Pulmonary artery endothelial cell (primary cell): ENCODE measurements around the gene SCGB2B2. TPM values are rescaled to one million over a fixed set of nuclear protein-coding genes. Genes with fewer than 3 reads are reported as not detected.
"Not testable (repeated sequence)": the region's sequence is repeated elsewhere in the genome, so short reads cannot be mapped to it uniquely, and the experiment has no call there.

ENCODE experiments used
- DNase-seq: peaks from one replicate; pipeline ENCODE4 v3.0.0-alpha.2; 2011; ENCODE audit warnings: low read depth, low spot score
- total RNA-seq: library from RNA; depleted of rRNA; stranded (reverse); fragments of >200 nt; gene quantifications from 2 replicates; pipeline ENCODE4 v1.2.3, GENCODE V29; 2014

SCGB2B2 gene, protein sequence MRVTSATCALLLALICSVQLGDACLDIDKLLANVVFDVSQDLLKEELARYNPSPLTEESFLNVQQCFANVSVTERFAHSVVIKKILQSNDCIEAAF
- total RNA-seq: not detected in 2 replicates

GRCh38 chr19:34676697-34677385, at the start of gene SCGB2B2:
TSS of gene SCGB2B2 (minus strand) at chr19:34677159. CDS start at chr19:34594563, 82,596 bp downstream.
- DNase-seq: peak; percentile 27

- no peak for DNase-seq
Observed at GRCh38 chr19:34725400-34725799, 48.4 kb upstream of the SCGB2B2 start.

GRCh38 chr19:34722353-34722752, 45.4 kb upstream of the SCGB2B2 start:
- no peak for DNase-seq

DNA sequence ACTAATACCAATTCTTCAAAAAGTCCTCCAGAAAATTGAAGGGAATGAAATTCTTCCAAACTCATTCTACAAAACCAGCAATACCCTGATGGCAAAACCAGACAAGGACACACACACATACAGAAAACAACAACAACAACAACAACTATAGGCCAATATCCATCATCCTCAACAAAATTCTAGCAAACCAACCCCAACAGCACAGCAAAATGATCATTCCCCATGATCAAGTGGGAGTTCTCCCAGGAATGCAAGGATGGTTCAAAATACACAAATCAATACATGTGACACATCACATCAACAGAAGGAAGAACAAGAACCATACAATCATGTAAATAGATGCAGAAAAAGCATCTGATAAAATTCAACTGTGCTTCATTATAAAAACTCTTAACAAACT, 38.4 kb upstream of the SCGB2B2 start:
- DNase-seq: no peak

GRCh38 chr19:34713262-34713637, 36.3 kb upstream of the SCGB2B2 start:
- no peak for DNase-seq

GRCh38 chr19:34712395-34713261, 35.7 kb upstream of the SCGB2B2 start:
- peak; percentile 56 for DNase-seq

DNA sequence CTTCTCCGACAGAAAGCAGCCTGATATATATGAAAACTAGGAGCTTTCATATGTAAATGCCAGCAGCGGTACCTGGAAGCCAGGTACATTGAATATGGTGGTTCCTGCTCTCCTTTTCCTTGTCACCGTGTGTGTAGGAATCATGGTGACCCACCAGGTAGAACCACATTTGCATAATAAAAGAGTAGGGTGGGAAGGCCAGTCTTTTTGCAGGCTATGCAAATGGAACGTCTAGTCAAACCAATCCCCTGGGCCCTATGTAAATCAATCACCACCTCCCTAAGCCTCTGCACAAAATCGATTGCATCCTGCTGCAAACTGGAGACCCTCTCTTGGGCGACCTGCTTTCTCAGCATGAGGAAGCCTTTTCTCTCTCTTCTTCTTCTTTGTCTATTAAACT, 34.9 kb upstream of the SCGB2B2 start:
- no peak for DNase-seq

- DNase-seq: no peak
Observed at GRCh38 chr19:34707661-34708060, 30.7 kb upstream of the SCGB2B2 start.

- no peak for DNase-seq
Observed at GRCh38 chr19:34692549-34692948, 15.6 kb upstream of the SCGB2B2 start.

DNA sequence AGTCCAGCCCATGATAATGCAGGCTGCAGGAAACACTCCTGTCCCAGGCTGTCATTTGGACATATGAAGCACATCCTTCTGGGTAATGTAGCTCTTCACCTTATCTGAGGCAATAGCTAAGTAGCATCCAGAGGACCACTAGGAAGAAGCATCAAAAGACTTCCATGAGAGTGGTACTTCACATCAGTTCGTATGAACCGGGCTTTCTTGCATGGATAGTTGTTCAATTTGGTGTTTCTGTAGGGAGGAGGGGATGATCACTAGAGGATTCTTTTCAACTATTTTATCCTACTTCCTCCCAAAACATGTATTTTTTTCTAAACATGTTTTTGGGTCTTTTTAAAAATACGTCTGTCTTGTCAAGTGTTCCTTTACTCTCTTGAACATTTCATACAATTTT, 13.4 kb upstream of the SCGB2B2 start:
- no peak for DNase-seq

DNA sequence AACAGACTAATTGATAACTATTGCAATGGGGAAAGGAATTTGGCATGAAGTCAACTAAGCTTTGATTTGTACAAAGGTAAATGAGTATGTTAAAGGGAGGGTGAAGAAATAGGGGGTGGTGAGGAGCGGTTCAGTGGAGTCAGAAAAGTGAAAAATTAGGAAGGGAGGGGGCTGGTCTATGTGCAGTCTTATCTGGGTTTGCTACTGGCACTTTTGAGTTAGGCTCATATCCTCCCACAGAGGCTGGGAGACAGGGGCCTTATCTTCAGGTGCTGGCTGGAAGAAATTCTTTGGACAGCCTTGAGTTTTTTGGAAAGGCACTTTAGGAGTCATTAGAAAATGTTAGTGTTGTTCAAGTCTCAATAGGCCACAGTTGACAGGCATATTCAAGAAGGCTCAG, 11.6 kb upstream of the SCGB2B2 start:
- no peak for DNase-seq

DNA sequence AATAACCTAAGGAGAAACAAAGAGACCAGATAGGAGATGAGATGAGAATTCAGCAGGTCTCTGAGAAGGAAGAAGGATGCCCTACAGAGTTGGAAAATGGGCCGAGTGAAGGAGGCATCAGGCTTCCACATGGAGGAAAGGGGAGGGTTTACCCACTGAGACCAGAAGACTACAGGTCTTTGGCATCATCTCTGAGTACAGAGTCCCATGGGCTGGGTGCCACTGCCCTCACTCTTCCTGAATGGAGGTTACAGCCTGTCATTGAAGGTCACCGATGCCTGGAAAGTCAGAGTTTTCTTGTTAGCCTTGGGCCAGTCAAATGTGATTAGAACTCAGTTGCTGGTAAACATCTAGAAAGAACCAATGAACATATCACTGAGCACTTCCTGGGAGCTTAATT, 10.4 kb upstream of the SCGB2B2 start:
- DNase-seq: no peak

DNA sequence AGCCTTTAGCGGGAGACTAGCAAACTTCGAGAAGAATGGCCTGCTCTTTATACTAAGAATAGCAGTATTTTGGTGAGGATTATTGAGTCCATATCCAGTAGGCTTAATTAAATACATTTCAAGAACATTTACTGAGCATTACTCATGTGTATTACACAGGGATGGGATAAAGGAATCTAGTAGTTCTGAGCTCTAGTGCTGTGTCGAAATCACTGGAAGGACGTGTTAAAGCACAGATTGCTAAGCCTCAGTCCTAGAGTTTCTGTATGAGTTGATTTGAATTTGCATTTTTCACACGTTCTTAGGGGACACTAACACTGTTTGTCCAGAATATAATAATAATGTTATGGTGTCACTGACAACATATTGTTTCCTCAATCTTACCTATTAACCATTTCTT, 9.5 kb upstream of the SCGB2B2 start:
- no peak for DNase-seq

- DNase-seq: not testable (repeated sequence)
Observed at GRCh38 chr19:34685266-34685665, 8.3 kb upstream of the SCGB2B2 start.

- DNase-seq: no peak
Observed at GRCh38 chr19:34681478-34681877, 4.5 kb upstream of the SCGB2B2 start.

DNA sequence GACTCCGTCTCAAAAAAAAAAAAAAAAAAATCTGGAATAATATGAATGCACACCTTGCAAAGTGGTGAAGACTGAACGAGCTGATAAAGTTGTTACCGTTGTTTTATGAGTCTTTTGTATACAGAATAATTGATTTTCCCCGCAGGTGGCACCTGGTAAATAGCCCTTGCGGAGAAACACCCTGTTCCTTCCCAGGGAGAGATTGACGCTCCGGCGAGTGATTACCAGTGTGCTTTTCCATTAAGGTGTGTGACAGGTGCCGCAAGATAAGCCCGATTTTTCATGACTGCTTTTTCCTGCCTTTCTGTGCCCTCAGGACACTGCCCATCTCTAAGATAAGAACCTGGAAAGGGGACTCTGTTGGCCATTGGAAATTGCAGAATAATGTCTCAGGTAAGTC, 1.5 kb upstream of the SCGB2B2 start:
- DNase-seq: no peak

GRCh38 chr19:34678085-34678412, 1.1 kb upstream of the SCGB2B2 start:
- DNase-seq: no peak

GRCh38 chr19:34677386-34678084, 576 bp upstream of the SCGB2B2 start, which contains the start of gene ZNF302:
TSS of gene ZNF302 (plus strand) at chr19:34677678. CDS start at chr19:34678805, 1,127 bp downstream.
- DNase-seq: peak; percentile 95

GRCh38 chr19:34675919-34676318, 1.0 kb downstream of the SCGB2B2 start:
- DNase-seq: no peak

GRCh38 chr19:34675250-34675649, 1.7 kb downstream of the SCGB2B2 start:
- DNase-seq: no peak

- DNase-seq: no peak
Observed at GRCh38 chr19:34673590-34673989, 3.4 kb downstream of the SCGB2B2 start.

GRCh38 chr19:34671972-34672371, 5.0 kb downstream of the SCGB2B2 start:
- no peak for DNase-seq
